ENCODE results near the gene CPNE4.
A peak's percentile ranks its signal among the peaks of the same experiment; 100 is the strongest.

The CPNE4 gene

GRCh38 chr3:131688370-131688769, 346.4 kb downstream of the CPNE4 start:
- DNase-seq (ENCODE audit: low spot score): peak; percentile 17
- in situ Hi-C loops (cut with MboI; ENCODE audit: low sequenced_read_pairs, unreplicated experiment): no loop called here
- no peak for TF ChIP-seq CTCF (IDR thresholded peaks at IDR 0.05; ENCODE audit: borderline replicate concordance, control extremely low read depth, extremely low read depth, insufficient read depth, missing control alignments)

GRCh38 chr3:131669600-131669999, 365.2 kb downstream of the CPNE4 start:
- in situ Hi-C loops (cut with MboI; ENCODE audit: low sequenced_read_pairs, unreplicated experiment): no loop called here
- TF ChIP-seq CTCF (IDR thresholded peaks at IDR 0.05; ENCODE audit: borderline replicate concordance, control extremely low read depth, extremely low read depth, insufficient read depth, missing control alignments): no peak
- no peak for DNase-seq (ENCODE audit: low spot score)

- TF ChIP-seq CTCF (IDR thresholded peaks at IDR 0.05; ENCODE audit: borderline replicate concordance, control extremely low read depth, extremely low read depth, insufficient read depth, missing control alignments): no peak
- in situ Hi-C loops (cut with MboI; ENCODE audit: low sequenced_read_pairs, unreplicated experiment): no loop called here
- no peak for DNase-seq (ENCODE audit: low spot score)
These were observed 376.0 kb downstream of the CPNE4 start for GRCh38 chr3:131658771-131659170.

- no peak for DNase-seq (ENCODE audit: low spot score)
- no peak for TF ChIP-seq CTCF (IDR thresholded peaks at IDR 0.05; ENCODE audit: borderline replicate concordance, control extremely low read depth, extremely low read depth, insufficient read depth, missing control alignments)
- in situ Hi-C loops (cut with MboI; ENCODE audit: low sequenced_read_pairs, unreplicated experiment): no loop called here
These were observed 376.7 kb downstream of the CPNE4 start for GRCh38 chr3:131658115-131658514.

GRCh38 chr3:131655070-131655690, 379.6 kb downstream of the CPNE4 start:
- in situ Hi-C loops (cut with MboI; ENCODE audit: low sequenced_read_pairs, unreplicated experiment): no loop called here
- TF ChIP-seq CTCF (IDR thresholded peaks at IDR 0.05; ENCODE audit: borderline replicate concordance, control extremely low read depth, extremely low read depth, insufficient read depth, missing control alignments): no peak
- DNase-seq (ENCODE audit: low spot score): no peak

- in situ Hi-C loops (cut with MboI; ENCODE audit: low sequenced_read_pairs, unreplicated experiment): no loop called here
- no peak for DNase-seq (ENCODE audit: low spot score)
- TF ChIP-seq CTCF (IDR thresholded peaks at IDR 0.05; ENCODE audit: borderline replicate concordance, control extremely low read depth, extremely low read depth, insufficient read depth, missing control alignments): no peak
These were observed 389.2 kb downstream of the CPNE4 start for GRCh38 chr3:131645638-131646037.

Data from GM13976 (cell line).